Lower leg skin (tissue), 4 donors: Measurements from ENCODE around the gene KLHL11. TPM values are rescaled to one million over a fixed set of nuclear protein-coding genes. Genes with fewer than 3 reads are reported as not detected.

Experiments used
- DNase-seq, 2 donors: peaks; one replicate each; pipeline ENCODE4 v3.0.0-alpha.2; 2019; ENCODE audit warnings: low spot score in 2 of 2
- H3K4me3 ChIP-seq: fragments of 200-600 bp; sonication (generic); 2 replicates; pipeline ENCODE4 v1.5.1; 2017; ENCODE audit warnings: mild to moderate bottlenecking, low read depth; ENCODE audit not compliant: poor library complexity, severe bottlenecking
- POLR2A ChIP-seq, 2 donors: fragments of 450-650 bp; IDR thresholded peaks; one replicate each; pipeline ENCODE4 v1.6.1; 2016 to 2017; ENCODE audit warnings: antibody characterized with exemption in 2 of 2, mild to moderate bottlenecking in 1 of 2, moderate library complexity in 1 of 2
- WGBS, 2 donors: methylation state at CpG; one replicate each; pipeline ENCODE4 v1.1.5; 2018; 5-methylcytosine and 5-hydroxymethylcytosine counted together
- intact Hi-C: fragments of 100-400 bp; cut with DNase I; formaldehyde crosslinking; loops from one replicate; pipeline ENCODE4 v1.15.0; 2023; ENCODE audit warnings: low total_unique reads
- total RNA-seq, 4 donors: library from RNA; depleted of rRNA; stranded (reverse); fragments of >200 nt; gene quantifications; one replicate each; pipeline ENCODE4 v1.1.0, GENCODE V29; 2016
- TF ChIP-seq, protein P1 (sequence below), 3 donors: fragments of 450-650 bp; IDR thresholded peaks; one replicate each; pipeline ENCODE4 v1.5.1; 2016; ENCODE audit warnings: antibody characterized with exemption in 3 of 3, mild to moderate bottlenecking in 3 of 3, moderate library complexity in 2 of 3

KLHL11 gene
- total RNA-seq, 4 donors from 2014 or later, result 23.6 to 27.7 (median 25.2) TPM

DNA sequence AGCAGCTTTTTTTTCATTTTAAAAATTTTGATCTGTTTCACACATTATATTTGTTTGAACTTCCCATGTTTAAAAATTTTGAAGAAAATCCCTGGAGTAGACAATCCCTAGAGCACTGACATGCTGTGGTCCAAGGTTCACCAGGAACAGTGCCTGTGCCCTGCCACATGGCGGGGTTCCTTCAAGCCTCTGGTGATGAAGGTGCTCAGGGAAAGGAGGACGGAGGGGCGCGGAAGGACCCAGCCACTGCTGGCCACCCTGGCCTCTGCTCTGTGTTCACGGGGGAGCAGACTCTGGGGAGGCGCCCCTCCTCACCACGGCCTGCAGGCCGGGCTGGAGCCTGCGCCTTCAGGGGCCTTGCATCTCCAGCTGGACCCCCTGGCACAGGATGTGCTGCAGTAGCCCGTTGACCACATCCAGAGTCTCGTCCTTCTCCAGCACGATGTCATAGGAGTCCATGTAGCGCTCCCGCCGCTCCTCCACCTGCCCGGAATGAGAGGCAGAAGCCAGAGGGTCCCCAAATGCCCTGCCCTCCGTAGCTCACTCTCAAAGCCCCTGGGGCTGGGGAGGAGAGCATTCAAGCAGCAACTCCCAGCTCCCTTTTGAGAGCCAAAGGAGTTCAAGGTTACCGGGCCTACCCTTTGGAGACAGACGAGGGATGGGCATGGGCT lies 39.9 kb downstream of the KLHL11 start:
- no peak overlapping the region for H3K4me3 ChIP-seq
- TF ChIP-seq POLR2A (IDR thresholded peaks at IDR 0.05), result no peak
- TF ChIP-seq, protein P1, sequence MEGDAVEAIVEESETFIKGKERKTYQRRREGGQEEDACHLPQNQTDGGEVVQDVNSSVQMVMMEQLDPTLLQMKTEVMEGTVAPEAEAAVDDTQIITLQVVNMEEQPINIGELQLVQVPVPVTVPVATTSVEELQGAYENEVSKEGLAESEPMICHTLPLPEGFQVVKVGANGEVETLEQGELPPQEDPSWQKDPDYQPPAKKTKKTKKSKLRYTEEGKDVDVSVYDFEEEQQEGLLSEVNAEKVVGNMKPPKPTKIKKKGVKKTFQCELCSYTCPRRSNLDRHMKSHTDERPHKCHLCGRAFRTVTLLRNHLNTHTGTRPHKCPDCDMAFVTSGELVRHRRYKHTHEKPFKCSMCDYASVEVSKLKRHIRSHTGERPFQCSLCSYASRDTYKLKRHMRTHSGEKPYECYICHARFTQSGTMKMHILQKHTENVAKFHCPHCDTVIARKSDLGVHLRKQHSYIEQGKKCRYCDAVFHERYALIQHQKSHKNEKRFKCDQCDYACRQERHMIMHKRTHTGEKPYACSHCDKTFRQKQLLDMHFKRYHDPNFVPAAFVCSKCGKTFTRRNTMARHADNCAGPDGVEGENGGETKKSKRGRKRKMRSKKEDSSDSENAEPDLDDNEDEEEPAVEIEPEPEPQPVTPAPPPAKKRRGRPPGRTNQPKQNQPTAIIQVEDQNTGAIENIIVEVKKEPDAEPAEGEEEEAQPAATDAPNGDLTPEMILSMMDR (IDR thresholded peaks at IDR 0.05), result no peak
- no peak for DNase-seq
- WGBS, 2 donors, result 85 to 93% methylated on average over 19 of the region's 19 CpGs
- intact Hi-C loops, result no loop called here

DNA sequence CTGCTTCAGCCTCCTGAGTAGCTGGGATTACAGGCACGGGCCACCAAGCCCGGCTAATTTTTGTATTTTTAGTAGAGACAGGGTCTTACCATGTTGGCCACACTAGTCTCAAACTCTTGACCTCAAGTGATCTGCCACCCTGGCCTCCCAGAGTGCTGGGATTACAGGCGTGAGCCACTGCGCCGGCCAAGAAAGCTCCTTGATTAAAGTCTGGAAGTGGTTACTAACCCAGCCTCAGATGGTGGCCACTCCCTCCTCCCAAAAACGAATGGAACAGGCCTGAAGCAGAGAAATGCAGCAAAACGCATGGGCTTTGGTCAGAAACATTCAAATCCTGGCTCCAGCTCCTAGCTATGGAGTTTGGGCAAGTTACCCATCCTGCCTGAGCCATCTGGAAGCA lies 41.1 kb downstream of the KLHL11 start:
- no peak for DNase-seq
- no peak for TF ChIP-seq POLR2A (IDR thresholded peaks at IDR 0.05)
- TF ChIP-seq, protein P1 (IDR thresholded peaks at IDR 0.05), result no peak
- WGBS, 2 donors, result 53 to 57% methylated on average over 6 to 7 of the region's 7 CpGs
- no peak overlapping the region for H3K4me3 ChIP-seq
- intact Hi-C loops, result no loop called here

DNA sequence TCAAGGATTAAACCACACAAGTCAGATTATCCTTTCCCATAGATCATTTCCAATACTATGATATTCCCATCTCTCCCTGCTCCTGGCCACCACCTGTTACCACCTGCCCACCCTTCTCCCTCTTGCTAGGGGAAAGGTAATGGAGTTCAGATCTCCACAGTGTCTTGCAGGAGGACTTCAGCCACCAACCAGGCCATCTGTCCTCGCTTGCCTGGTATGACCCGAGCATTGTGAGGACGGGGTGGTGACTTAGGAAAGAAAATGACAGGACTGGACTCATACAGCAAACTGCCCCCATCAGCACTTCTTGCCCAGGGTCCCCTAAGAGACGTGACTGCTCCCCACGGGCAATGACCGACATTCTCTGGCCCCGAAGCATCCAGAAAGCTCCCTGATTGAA lies 41.6 kb downstream of the KLHL11 start:
- 83 to 84% methylated on average over 7 of the region's 7 CpGs for WGBS, 2 donors
- no peak for DNase-seq
- intact Hi-C loops, result no loop called here
- H3K4me3 ChIP-seq, result no peak overlapping the region
- TF ChIP-seq, protein P1 (IDR thresholded peaks at IDR 0.05), result no peak
- TF ChIP-seq POLR2A (IDR thresholded peaks at IDR 0.05), result no peak

DNA sequence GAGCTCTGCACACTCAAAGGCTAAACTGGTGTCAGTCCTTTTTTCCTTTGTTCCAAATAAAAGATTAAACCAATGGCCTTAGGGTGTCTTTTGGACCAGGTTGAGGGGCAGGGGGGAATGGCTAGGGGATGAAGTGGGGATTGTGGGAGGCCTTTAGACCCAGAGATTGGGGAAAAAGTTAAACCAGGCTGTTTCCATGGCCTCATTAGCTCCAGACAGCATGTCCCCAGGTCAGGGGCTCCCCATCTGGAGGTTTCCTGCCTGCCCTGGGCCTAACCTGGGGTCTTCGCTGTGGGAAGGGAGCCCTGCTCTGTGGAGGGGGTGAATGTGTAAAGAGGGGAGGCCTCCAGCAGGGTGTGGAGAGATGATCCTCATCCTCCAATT lies 42.1 kb downstream of the KLHL11 start:
- no peak for TF ChIP-seq POLR2A (IDR thresholded peaks at IDR 0.05)
- TF ChIP-seq, protein P1 (IDR thresholded peaks at IDR 0.05), result no peak
- no peak for DNase-seq
- intact Hi-C loops, result no loop called here
- H3K4me3 ChIP-seq, result no peak overlapping the region
- 95 to 100% methylated on average over 1 of the region's 1 CpG for WGBS, 2 donors

DNA sequence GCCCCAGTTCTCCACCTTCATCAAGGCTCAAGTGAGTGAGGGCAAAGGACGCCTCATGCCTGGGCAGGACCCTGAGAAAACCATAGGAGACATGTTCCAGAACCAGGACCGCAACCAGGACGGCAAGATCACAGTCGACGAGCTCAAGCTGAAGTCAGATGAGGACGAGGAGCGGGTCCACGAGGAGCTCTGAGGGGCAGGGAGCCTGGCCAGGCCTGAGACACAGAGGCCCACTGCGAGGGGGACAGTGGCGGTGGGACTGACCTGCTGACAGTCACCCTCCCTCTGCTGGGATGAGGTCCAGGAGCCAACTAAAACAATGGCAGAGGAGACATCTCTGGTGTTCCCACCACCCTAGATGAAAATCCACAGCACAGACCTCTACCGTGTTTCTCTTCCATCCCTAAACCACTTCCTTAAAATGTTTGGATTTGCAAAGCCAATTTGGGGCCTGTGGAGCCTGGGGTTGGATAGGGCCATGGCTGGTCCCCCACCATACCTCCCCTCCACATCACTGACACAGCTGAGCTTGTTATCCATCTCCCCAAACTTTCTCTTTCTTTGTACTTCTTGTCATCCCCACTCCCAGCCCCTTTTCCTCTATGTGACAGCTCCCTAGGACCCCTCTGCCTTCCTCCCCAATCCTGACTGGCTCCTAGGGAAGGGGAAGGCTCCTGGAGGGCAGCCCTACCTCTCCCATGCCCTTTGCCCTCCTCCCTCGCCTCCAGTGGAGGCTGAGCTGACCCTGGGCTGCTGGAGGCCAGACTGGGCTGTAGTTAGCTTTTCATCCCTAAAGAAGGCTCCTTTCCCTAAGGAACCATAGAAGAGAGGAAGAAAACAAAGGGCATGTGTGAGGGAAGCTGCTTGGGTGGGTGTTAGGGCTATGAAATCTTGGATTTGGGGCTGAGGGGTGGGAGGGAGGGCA lies 42.7 kb downstream of the KLHL11 start:
- WGBS, 2 donors, result 83% methylated on average over 12 of the region's 12 CpGs
- no peak overlapping the region for H3K4me3 ChIP-seq
- intact Hi-C loops, result no loop called here
- TF ChIP-seq, protein P1 (IDR thresholded peaks at IDR 0.05), result no peak
- TF ChIP-seq POLR2A (IDR thresholded peaks at IDR 0.05), result no peak
- DNase-seq, result no peak
